B cell (primary cell): ENCODE measurements around the gene RTN4RL1. TPM values are rescaled to one million over a fixed set of nuclear protein-coding genes. Genes with fewer than 3 reads are reported as not detected.

Experiments
- ATAC-seq: fragments of 200-7000 bp; cut with Tn5 transposase; one replicate; pipeline ENCODE4 v1.10.0; 2021; ENCODE audit warnings: low read depth, mild to moderate bottlenecking, moderate number of reproducible peaks, moderate library complexity
- CTCF ChIA-PET: fragments of 350-600 bp; sonication (Branson Sonifier 250); formaldehyde crosslinking; loops from one replicate; lab custom pipeline; 2021; ENCODE audit warnings: antibody characterized with exemption, inconsistent platforms; lab: Charles Lee
- POLR2A ChIA-PET: fragments of 350-600 bp; sonication (Branson Sonifier 250); formaldehyde crosslinking; loops from one replicate; lab custom pipeline; 2021; ENCODE audit warnings: antibody characterized with exemption; lab: Charles Lee
- DNase-seq: peaks from one replicate; pipeline ENCODE4 v3.0.0; 2013
- H2AFZ ChIP-seq: 2 replicates; pipeline ENCODE4 v1.6.1; 2012; ENCODE audit warnings: mild to moderate bottlenecking, low read depth, low read length; ENCODE audit not compliant: insufficient read depth, poor library complexity, severe bottlenecking
- H3K27ac ChIP-seq, 2 donors: 1 replicate in 1 of 2; 2 replicates in 1 of 2; pipeline ENCODE4 v1.5.1; 2012 to 2013; ENCODE audit warnings: low read length in 2 of 2, mild to moderate bottlenecking in 2 of 2, moderate library complexity in 1 of 2
- H3K27me3 ChIP-seq, 4 experiments: fragments of 200-600 bp in 1 of 4; sonication (generic) in 1 of 4; replicated peaks in 1 of 4; 1 replicate in 2 of 4; 2 replicates in 2 of 4; pipeline versions ENCODE4 v1.6.1 to v1.7.0; 2013 to 2016; ENCODE audit warnings: low read length in 3 of 4, mild to moderate bottlenecking in 2 of 4, mixed read lengths in 1 of 4, moderate library complexity in 1 of 4; ENCODE audit not compliant: insufficient read depth in 4 of 4, control insufficient read depth in 3 of 4; ENCODE audit errors: control extremely low read depth in 1 of 4
- H3K36me3 ChIP-seq, 2 experiments: replicated peaks in 1 of 2; 1 replicate in 1 of 2; 2 replicates in 1 of 2; pipeline versions ENCODE4 v1.6.1 to v1.7.1; 2013; ENCODE audit warnings: low read length in 1 of 2; ENCODE audit not compliant: insufficient read depth in 2 of 2, control insufficient read depth in 1 of 2; ENCODE audit errors: control extremely low read depth in 1 of 2, extremely low read depth in 1 of 2
- H3K4me1 ChIP-seq, 2 donors: fragments of 200-600 bp in 1 of 2; sonication (generic) in 1 of 2; 1 replicate in 1 of 2; 2 replicates in 1 of 2; pipeline versions ENCODE4 v1.5.1 to v1.6.1; 2013 to 2017; ENCODE audit warnings: low read length in 2 of 2; ENCODE audit not compliant: control insufficient read depth in 2 of 2, insufficient read depth in 2 of 2
- H3K4me2 ChIP-seq: replicated peaks from 2 replicates; pipeline ENCODE3; 2012; ENCODE audit warnings: mild to moderate bottlenecking, low read depth, low read length; ENCODE audit not compliant: poor library complexity, severe bottlenecking
- H3K4me3 ChIP-seq, 5 experiments: fragments of 200-600 bp in 1 of 5; sonication (generic) in 1 of 5; 1 replicate in 3 of 5; 2 replicates in 2 of 5; pipeline versions ENCODE4 v1.5.1 to v1.7.0; 2011 to 2016; ENCODE audit warnings: low read length in 4 of 5, mild to moderate bottlenecking in 4 of 5, low read depth in 2 of 5, control low read depth in 1 of 5, moderate library complexity in 1 of 5; ENCODE audit not compliant: insufficient read depth in 1 of 5; ENCODE audit errors: control extremely low read depth in 1 of 5, extremely low read depth in 1 of 5
- H3K79me2 ChIP-seq: fragments of 200-600 bp; sonication (generic); one replicate; pipeline ENCODE4 v1.6.0; 2016; ENCODE audit warnings: low read length; ENCODE audit not compliant: control insufficient read depth, insufficient read depth
- H3K9ac ChIP-seq: fragments of 200-600 bp; sonication (generic); 2 replicates; pipeline ENCODE4 v1.6.1; 2017; ENCODE audit warnings: mild to moderate bottlenecking, low read length, moderate library complexity
- H3K9me3 ChIP-seq, 3 donors: one replicate each; pipeline versions ENCODE4 v1.6.1 to v1.7.1; 2013; ENCODE audit warnings: low read length in 2 of 3; ENCODE audit not compliant: control insufficient read depth in 2 of 3, insufficient read depth in 1 of 3; ENCODE audit errors: control extremely low read depth in 1 of 3
- H4K20me1 ChIP-seq: 2 replicates; pipeline ENCODE4 v1.6.0; 2012; ENCODE audit warnings: mild to moderate bottlenecking, low read length; ENCODE audit not compliant: insufficient read depth, control insufficient read depth, poor library complexity, severe bottlenecking
- H3K27ac Mint-ChIP-seq: one replicate; pipeline ENCODE4 v1.8.0; 2021; ENCODE audit warnings: mixed read lengths
- H3K27me3 Mint-ChIP-seq: one replicate; pipeline ENCODE4 v1.8.0; 2021; ENCODE audit warnings: mixed read lengths
- H3K4me1 Mint-ChIP-seq: one replicate; pipeline ENCODE4 v1.8.0; 2021; ENCODE audit warnings: mixed read lengths
- H3K4me3 Mint-ChIP-seq: one replicate; pipeline ENCODE4 v1.8.0; 2021; ENCODE audit warnings: mixed read lengths
- H3K9me3 Mint-ChIP-seq: one replicate; pipeline ENCODE4 v1.8.0; 2022; ENCODE audit warnings: mixed read lengths; ENCODE audit not compliant: insufficient read depth
- CTCF ChIP-seq: fragments of 200-600 bp; IDR thresholded peaks from one replicate; pipeline ENCODE4 v1.8.0; 2022; ENCODE audit warnings: antibody characterized with exemption, mild to moderate bottlenecking
- EZH2 ChIP-seq: IDR thresholded peaks from 2 replicates; pipeline ENCODE4 v1.6.1; 2012; ENCODE audit warnings: borderline replicate concordance, low read depth, mild to moderate bottlenecking, moderate library complexity, low read length; ENCODE audit not compliant: insufficient read depth, poor library complexity, severe bottlenecking
- WGBS: methylation state at CpG from one replicate; pipeline ENCODE4 v1.1.5; 2013; ENCODE audit warnings: missing lambda C conversion rate; ENCODE audit not compliant: insufficient coverage; 5-methylcytosine and 5-hydroxymethylcytosine counted together
- intact Hi-C: fragments of 100-400 bp; cut with micrococcal nuclease; formaldehyde crosslinking; loops from one replicate; pipeline ENCODE4 v1.10.0; 2022
- polyA plus RNA-seq: library from polyadenylated mRNA; depleted of rRNA; stranded (reverse); fragments of >200 nt; gene quantifications from 2 replicates; pipeline ENCODE4 v1.2.3, GENCODE V29; 2012
- total RNA-seq, 2 donors: library from RNA; stranded (reverse); fragments of 120-200 nt in 1 of 2; gene quantifications; 1 replicate in 1 of 2; 2 replicates in 1 of 2; pipeline versions ENCODE4 v1.2.3 to v1.2.4, GENCODE V29; 2013 to 2022

The RTN4RL1 gene
- total and polyA plus RNA-seq, 2 donors (not counting 1 experiment from before 2014, with no cell fraction given) = 0.03 to 0.07 TPM

GRCh38 chr17:1953831-1954230 is 71.3 kb downstream of the RTN4RL1 start:
- H3K4me3 Mint-ChIP-seq = no peak overlapping the region
- DNase-seq (no peak), ATAC-seq (no peak)
- ChIA-PET POLR2A (no interaction called here), CTCF (no interaction called here)
- 82% methylated on average over 3 of the region's 5 CpGs for whole genome bisulfite sequencing
- H3K9ac ChIP-seq = no peak overlapping the region
- no peak overlapping the region for H2AFZ ChIP-seq
- no peak overlapping the region for H3K4me3 ChIP-seq
- H4K20me1 ChIP-seq = no peaks in the 10 kb centered on the region
- H3K4me1 Mint-ChIP-seq = no peaks in the 10 kb centered on the region
- no peaks in the 10 kb centered on the region for H3K36me3 ChIP-seq
- intact Hi-C loops = no loop called here
- no peaks in the 10 kb centered on the region for H3K79me2 ChIP-seq
- H3K9me3 ChIP-seq = no peaks in the 10 kb centered on the region
- H3K27me3 Mint-ChIP-seq = peaks cover 6% of the 10 kb centered on the region
- H3K4me1 ChIP-seq = no peaks in the 10 kb centered on the region
- H3K27ac ChIP-seq = no peak overlapping the region
- H3K9me3 Mint-ChIP-seq = no peaks in the 10 kb centered on the region
- no peaks in the 10 kb centered on the region for H3K27me3 ChIP-seq
- H3K4me2 ChIP-seq = no peak overlapping the region
- TF ChIP-seq EZH2 = no peak
- no peak overlapping the region for H3K27ac Mint-ChIP-seq

GRCh38 chr17:1951920-1952319 is 73.2 kb downstream of the RTN4RL1 start:
- no peak overlapping the region for H3K27ac Mint-ChIP-seq
- H2AFZ ChIP-seq = no peak overlapping the region
- no peak for TF ChIP-seq CTCF
- no peak for TF ChIP-seq EZH2

More at GRCh38 chr17:1951920-1952319, 73.2 kb downstream of the RTN4RL1 start:
- Histone ChIP-seq H3K4me3 (no peak overlapping the region), H3K36me3 (no peaks in the 10 kb centered on the region), H3K27me3 (no peaks in the 10 kb centered on the region), H3K4me2 (no peak overlapping the region), H3K27ac (no peak overlapping the region), H4K20me1 (no peaks in the 10 kb centered on the region), H3K79me2 (no peaks in the 10 kb centered on the region), H3K9ac (no peak overlapping the region), H3K9me3 (no peaks in the 10 kb centered on the region), H3K4me1 (no peaks in the 10 kb centered on the region)
- WGBS = 77% methylated on average over 7 of the region's 12 CpGs
- Mint-ChIP-seq H3K4me3 (no peak overlapping the region), H3K4me1 (no peaks in the 10 kb centered on the region), H3K27me3 (peaks cover 6% of the 10 kb centered on the region), H3K9me3 (no peaks in the 10 kb centered on the region)
- POLR2A ChIA-PET = no interaction called here
- CTCF ChIA-PET = no interaction called here
- intact Hi-C loops = no loop called here
- DNase-seq = no peak
- no peak for ATAC-seq
